Measurements from ENCODE around the gene MYRIP. TPM values are rescaled to one million over a fixed set of nuclear protein-coding genes. Genes with fewer than 3 reads are reported as not detected.

Gene MYRIP
- total RNA-seq, 1 experiment from 2014 or later = 1.6 TPM

- TF ChIP-seq, protein P1, sequence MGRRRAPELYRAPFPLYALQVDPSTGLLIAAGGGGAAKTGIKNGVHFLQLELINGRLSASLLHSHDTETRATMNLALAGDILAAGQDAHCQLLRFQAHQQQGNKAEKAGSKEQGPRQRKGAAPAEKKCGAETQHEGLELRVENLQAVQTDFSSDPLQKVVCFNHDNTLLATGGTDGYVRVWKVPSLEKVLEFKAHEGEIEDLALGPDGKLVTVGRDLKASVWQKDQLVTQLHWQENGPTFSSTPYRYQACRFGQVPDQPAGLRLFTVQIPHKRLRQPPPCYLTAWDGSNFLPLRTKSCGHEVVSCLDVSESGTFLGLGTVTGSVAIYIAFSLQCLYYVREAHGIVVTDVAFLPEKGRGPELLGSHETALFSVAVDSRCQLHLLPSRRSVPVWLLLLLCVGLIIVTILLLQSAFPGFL (CRISPR knock-in tag; IDR thresholded peaks at IDR 0.05; ENCODE audit: borderline replicate concordance) = no peak
- TF ChIP-seq, protein P2, sequence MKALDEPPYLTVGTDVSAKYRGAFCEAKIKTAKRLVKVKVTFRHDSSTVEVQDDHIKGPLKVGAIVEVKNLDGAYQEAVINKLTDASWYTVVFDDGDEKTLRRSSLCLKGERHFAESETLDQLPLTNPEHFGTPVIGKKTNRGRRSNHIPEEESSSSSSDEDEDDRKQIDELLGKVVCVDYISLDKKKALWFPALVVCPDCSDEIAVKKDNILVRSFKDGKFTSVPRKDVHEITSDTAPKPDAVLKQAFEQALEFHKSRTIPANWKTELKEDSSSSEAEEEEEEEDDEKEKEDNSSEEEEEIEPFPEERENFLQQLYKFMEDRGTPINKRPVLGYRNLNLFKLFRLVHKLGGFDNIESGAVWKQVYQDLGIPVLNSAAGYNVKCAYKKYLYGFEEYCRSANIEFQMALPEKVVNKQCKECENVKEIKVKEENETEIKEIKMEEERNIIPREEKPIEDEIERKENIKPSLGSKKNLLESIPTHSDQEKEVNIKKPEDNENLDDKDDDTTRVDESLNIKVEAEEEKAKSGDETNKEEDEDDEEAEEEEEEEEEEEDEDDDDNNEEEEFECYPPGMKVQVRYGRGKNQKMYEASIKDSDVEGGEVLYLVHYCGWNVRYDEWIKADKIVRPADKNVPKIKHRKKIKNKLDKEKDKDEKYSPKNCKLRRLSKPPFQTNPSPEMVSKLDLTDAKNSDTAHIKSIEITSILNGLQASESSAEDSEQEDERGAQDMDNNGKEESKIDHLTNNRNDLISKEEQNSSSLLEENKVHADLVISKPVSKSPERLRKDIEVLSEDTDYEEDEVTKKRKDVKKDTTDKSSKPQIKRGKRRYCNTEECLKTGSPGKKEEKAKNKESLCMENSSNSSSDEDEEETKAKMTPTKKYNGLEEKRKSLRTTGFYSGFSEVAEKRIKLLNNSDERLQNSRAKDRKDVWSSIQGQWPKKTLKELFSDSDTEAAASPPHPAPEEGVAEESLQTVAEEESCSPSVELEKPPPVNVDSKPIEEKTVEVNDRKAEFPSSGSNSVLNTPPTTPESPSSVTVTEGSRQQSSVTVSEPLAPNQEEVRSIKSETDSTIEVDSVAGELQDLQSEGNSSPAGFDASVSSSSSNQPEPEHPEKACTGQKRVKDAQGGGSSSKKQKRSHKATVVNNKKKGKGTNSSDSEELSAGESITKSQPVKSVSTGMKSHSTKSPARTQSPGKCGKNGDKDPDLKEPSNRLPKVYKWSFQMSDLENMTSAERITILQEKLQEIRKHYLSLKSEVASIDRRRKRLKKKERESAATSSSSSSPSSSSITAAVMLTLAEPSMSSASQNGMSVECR (CRISPR knock-in tag; IDR thresholded peaks at IDR 0.05; ENCODE audit: borderline replicate concordance) = no peak
- TF ChIP-seq ZNF416 (CRISPR knock-in tag; IDR thresholded peaks at IDR 0.05) = no peak
- no peak for TF ChIP-seq NFE2L1 (CRISPR knock-in tag; IDR thresholded peaks at IDR 0.05)
- TF ChIP-seq TP53 (CRISPR knock-in tag; IDR thresholded peaks at IDR 0.05) = no peak
- TF ChIP-seq CTCF (IDR thresholded peaks at IDR 0.05) = no peak
- no peak for TF ChIP-seq ZBTB21 (CRISPR knock-in tag; IDR thresholded peaks at IDR 0.05; ENCODE audit: borderline replicate concordance)
- TF ChIP-seq ZNF423 (CRISPR knock-in tag; IDR thresholded peaks at IDR 0.05) = no peak
- no peak for TF ChIP-seq ZBTB43 (CRISPR knock-in tag; IDR thresholded peaks at IDR 0.05)
- TF ChIP-seq, protein P3, sequence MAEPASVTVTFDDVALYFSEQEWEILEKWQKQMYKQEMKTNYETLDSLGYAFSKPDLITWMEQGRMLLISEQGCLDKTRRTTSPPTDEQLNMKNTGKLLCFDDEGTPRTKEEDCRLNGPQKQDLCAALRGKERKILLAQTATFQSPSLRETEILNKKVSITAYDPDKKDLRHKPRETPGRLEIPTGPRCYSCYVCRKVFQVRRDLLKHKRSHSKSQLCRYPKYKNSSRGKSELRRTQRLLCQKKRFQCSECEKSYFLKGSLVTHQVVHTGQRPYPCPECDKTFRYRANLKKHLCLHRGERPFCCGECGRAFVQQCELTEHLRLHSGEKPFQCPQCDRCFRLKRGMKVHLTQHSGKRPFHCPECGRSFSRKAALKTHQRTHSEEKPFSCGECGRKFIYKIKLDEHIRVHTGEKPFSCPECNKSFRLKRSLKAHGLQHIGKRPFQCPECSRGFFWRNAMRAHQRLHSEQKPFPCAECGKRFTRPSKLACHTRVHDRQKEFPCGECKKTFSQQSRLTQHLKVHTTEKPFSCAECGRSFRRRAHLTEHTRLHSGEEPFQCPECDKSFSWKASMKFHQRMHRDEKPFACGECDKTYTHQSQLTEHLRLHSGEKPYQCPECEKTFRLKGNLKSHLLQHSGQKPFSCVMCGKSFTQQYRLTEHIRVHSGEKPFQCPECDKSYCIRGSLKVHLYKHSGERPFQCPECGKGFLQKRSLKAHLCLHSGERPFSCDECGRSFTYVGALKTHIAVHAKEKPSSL (CRISPR knock-in tag; conservative IDR thresholded peaks at IDR 0.05) = no peak
Observed at GRCh38 chr3:40255532-40255931, 446.1 kb downstream of the MYRIP start (continued).

- no peak for DNase-seq (ENCODE audit: low spot score)
- H3K36me3 Mint-ChIP-seq = no peaks in the 10 kb centered on the region
- POLR2A ChIA-PET = no interaction called here
- TF ChIP-seq, protein P4, sequence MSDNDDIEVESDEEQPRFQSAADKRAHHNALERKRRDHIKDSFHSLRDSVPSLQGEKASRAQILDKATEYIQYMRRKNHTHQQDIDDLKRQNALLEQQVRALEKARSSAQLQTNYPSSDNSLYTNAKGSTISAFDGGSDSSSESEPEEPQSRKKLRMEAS (CRISPR knock-in tag; IDR thresholded peaks at IDR 0.05) = no peak
- TF ChIP-seq HMGA2 (CRISPR knock-in tag; IDR thresholded peaks at IDR 0.05) (no peak), MXD4 (CRISPR knock-in tag; IDR thresholded peaks at IDR 0.05; ENCODE audit: borderline replicate concordance) (no peak)
- TF ChIP-seq, protein P2 (CRISPR knock-in tag; IDR thresholded peaks at IDR 0.05; ENCODE audit: borderline replicate concordance) = no peak
- TF ChIP-seq, protein P5, sequence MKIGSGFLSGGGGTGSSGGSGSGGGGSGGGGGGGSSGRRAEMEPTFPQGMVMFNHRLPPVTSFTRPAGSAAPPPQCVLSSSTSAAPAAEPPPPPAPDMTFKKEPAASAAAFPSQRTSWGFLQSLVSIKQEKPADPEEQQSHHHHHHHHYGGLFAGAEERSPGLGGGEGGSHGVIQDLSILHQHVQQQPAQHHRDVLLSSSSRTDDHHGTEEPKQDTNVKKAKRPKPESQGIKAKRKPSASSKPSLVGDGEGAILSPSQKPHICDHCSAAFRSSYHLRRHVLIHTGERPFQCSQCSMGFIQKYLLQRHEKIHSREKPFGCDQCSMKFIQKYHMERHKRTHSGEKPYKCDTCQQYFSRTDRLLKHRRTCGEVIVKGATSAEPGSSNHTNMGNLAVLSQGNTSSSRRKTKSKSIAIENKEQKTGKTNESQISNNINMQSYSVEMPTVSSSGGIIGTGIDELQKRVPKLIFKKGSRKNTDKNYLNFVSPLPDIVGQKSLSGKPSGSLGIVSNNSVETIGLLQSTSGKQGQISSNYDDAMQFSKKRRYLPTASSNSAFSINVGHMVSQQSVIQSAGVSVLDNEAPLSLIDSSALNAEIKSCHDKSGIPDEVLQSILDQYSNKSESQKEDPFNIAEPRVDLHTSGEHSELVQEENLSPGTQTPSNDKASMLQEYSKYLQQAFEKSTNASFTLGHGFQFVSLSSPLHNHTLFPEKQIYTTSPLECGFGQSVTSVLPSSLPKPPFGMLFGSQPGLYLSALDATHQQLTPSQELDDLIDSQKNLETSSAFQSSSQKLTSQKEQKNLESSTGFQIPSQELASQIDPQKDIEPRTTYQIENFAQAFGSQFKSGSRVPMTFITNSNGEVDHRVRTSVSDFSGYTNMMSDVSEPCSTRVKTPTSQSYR (CRISPR knock-in tag; IDR thresholded peaks at IDR 0.05) = no peak
Observed at GRCh38 chr3:40258064-40258463, 448.7 kb downstream of the MYRIP start.

More at GRCh38 chr3:40258064-40258463, 448.7 kb downstream of the MYRIP start:
- H3K27ac Mint-ChIP-seq = no peak overlapping the region
- no peaks in the 10 kb centered on the region for H3K27me3 Mint-ChIP-seq (ENCODE audit: low read depth)
- peaks cover 15% of the 10 kb centered on the region for H3K4me1 Mint-ChIP-seq
- H3K4me3 Mint-ChIP-seq = no peak overlapping the region
- H3K9me3 Mint-ChIP-seq = no peaks in the 10 kb centered on the region
- CTCF ChIA-PET = interaction anchor here (1.2 kb wide), 1 partner anchor 66 kb away, joined by 4 read pairs; no protein-coding TSS in a partner anchor
- ATAC-seq = no peak
